Naive B cell (primary cell): ENCODE measurements around the gene UBE2QL1. TPM values are rescaled to one million over a fixed set of nuclear protein-coding genes. Genes with fewer than 3 reads are reported as not detected.
A peak's percentile ranks its signal among the peaks of the same experiment; 100 is the strongest.
"Not testable (repeated sequence)": the region's sequence is repeated elsewhere in the genome, so short reads cannot be mapped to it uniquely, and the experiment has no call there.

Experiments used
- ATAC-seq, 2 donors: fragments of 150-1000 bp; cut with Tn5 transposase; 2 replicates each; pipeline ENCODE4 v1.10.0; 2021; ENCODE audit warnings: low read depth in 2 of 2, mild to moderate bottlenecking in 2 of 2, moderate library complexity in 2 of 2
- DNase-seq: peaks from one replicate; pipeline ENCODE4 v3.0.0; 2022
- H3K27ac Mint-ChIP-seq, 6 donors: one replicate each; pipeline ENCODE4 v1.8.0; 2020 to 2022; ENCODE audit warnings: mild to moderate bottlenecking in 6 of 6, mixed read lengths in 6 of 6, moderate library complexity in 5 of 6, inconsistent platforms in 2 of 6
- H3K27me3 Mint-ChIP-seq, 3 donors: one replicate each; pipeline ENCODE4 v1.8.0; 2021 to 2022; ENCODE audit warnings: mixed read lengths in 3 of 3, mild to moderate bottlenecking in 1 of 3
- H3K36me3 Mint-ChIP-seq, 2 donors: one replicate each; pipeline ENCODE4 v1.8.0; 2020 to 2022; ENCODE audit warnings: mixed read lengths in 2 of 2, inconsistent platforms in 1 of 2, mild to moderate bottlenecking in 1 of 2
- H3K4me1 Mint-ChIP-seq, 3 donors: one replicate each; pipeline ENCODE4 v1.8.0; 2020 to 2022; ENCODE audit warnings: mixed read lengths in 3 of 3, inconsistent platforms in 1 of 3, mild to moderate bottlenecking in 1 of 3, moderate library complexity in 1 of 3
- H3K4me3 Mint-ChIP-seq, 8 donors: one replicate each; pipeline ENCODE4 v1.8.0; 2020 to 2022; ENCODE audit warnings: mild to moderate bottlenecking in 8 of 8, mixed read lengths in 8 of 8, moderate library complexity in 8 of 8, inconsistent platforms in 2 of 8
- H3K9me3 Mint-ChIP-seq, 7 donors: one replicate each; pipeline ENCODE4 v1.8.0; 2020 to 2022; ENCODE audit warnings: mixed read lengths in 7 of 7, mild to moderate bottlenecking in 5 of 7, inconsistent platforms in 2 of 7, moderate library complexity in 1 of 7
- polyA plus RNA-seq, 6 donors: library from polyadenylated mRNA; unstranded; fragments of 300-500 nt; fragmentation: Illumina TruSeq; gene quantifications; one replicate each; pipeline ENCODE4 v1.2.3, GENCODE V29; 2021; ENCODE audit warnings: low read depth in 6 of 6

The UBE2QL1 gene
- polyA plus RNA-seq, 6 donors from 2014 or later, result not detected

GRCh38 chr5:6505416-6505755 lies 56.7 kb downstream of the UBE2QL1 start:
- H3K27ac Mint-ChIP-seq, result no peak overlapping the region
- peaks cover 0 to 8% of the 10 kb centered on the region in 2 donors for H3K36me3 Mint-ChIP-seq

GRCh38 chr5:6505783-6506557 lies 57.3 kb downstream of the UBE2QL1 start:
- DNase-seq (no peak), ATAC-seq (no peak)
- Mint-ChIP-seq H3K4me3 (peak overlapping the region in 1 of 8 donors; percentile 16), H3K4me1 (no peaks in the 10 kb centered on the region), H3K27ac (peak overlapping the region in 1 of 6 donors; percentile 81), H3K9me3 (peaks cover 9 to 25% (median 19%) of the 10 kb centered on the region in 7 donors), H3K36me3 (peaks cover 0 to 8% of the 10 kb centered on the region in 2 donors), H3K27me3 (peaks cover 21 to 58% (median 38%) of the 10 kb centered on the region in 3 donors)

More at GRCh38 chr5:6505416-6505755, 56.7 kb downstream of the UBE2QL1 start:
- DNase-seq (no peak), ATAC-seq (no peak)
- peaks cover 10 to 25% (median 20%) of the 10 kb centered on the region in 7 donors for H3K9me3 Mint-ChIP-seq
- no peaks in the 10 kb centered on the region for H3K4me1 Mint-ChIP-seq
- H3K4me3 Mint-ChIP-seq, result no peak overlapping the region
- peaks cover 16 to 61% (median 38%) of the 10 kb centered on the region in 3 donors for H3K27me3 Mint-ChIP-seq

GRCh38 chr5:6506611-6507010 lies 58.0 kb downstream of the UBE2QL1 start:
- Mint-ChIP-seq H3K27ac (no peak overlapping the region), H3K4me1 (no peaks in the 10 kb centered on the region), H3K36me3 (peaks cover 0 to 8% of the 10 kb centered on the region in 2 donors), H3K9me3 (peaks cover 8 to 25% (median 19%) of the 10 kb centered on the region in 7 donors), H3K27me3 (peaks cover 21 to 53% (median 38%) of the 10 kb centered on the region in 3 donors), H3K4me3 (no peak overlapping the region)
- ATAC-seq (no peak), DNase-seq (no peak)

GRCh38 chr5:6508931-6509330 lies 60.3 kb downstream of the UBE2QL1 start:
- peaks cover 2 to 10% (median 8%) of the 10 kb centered on the region in 7 donors for H3K9me3 Mint-ChIP-seq
- ATAC-seq (no peak), DNase-seq (no peak)
- H3K27me3 Mint-ChIP-seq, result peaks cover 10 to 53% (median 38%) of the 10 kb centered on the region in 3 donors
- H3K4me1 Mint-ChIP-seq, result no peaks in the 10 kb centered on the region
- H3K27ac Mint-ChIP-seq, result peak overlapping the region in 1 of 6 donors; percentile 82
- H3K36me3 Mint-ChIP-seq, result no peaks in the 10 kb centered on the region
- no peak overlapping the region for H3K4me3 Mint-ChIP-seq

GRCh38 chr5:6510132-6510531 lies 61.5 kb downstream of the UBE2QL1 start:
- ATAC-seq (no peak), DNase-seq (no peak)
- Mint-ChIP-seq H3K36me3 (no peaks in the 10 kb centered on the region), H3K27me3 (peaks cover 10 to 41% (median 28%) of the 10 kb centered on the region in 3 donors), H3K9me3 (peaks cover 0 to 6% (median 3%) of the 10 kb centered on the region in 7 donors), H3K27ac (no peak overlapping the region), H3K4me3 (no peak overlapping the region), H3K4me1 (no peaks in the 10 kb centered on the region)

GRCh38 chr5:6510973-6511372 lies 62.3 kb downstream of the UBE2QL1 start:
- ATAC-seq, result no peak
- H3K9me3 Mint-ChIP-seq, result peaks cover 0 to 5% (median 0%) of the 10 kb centered on the region in 7 donors
- no peak overlapping the region for H3K27ac Mint-ChIP-seq
- H3K36me3 Mint-ChIP-seq, result no peaks in the 10 kb centered on the region
- no peak overlapping the region for H3K4me3 Mint-ChIP-seq
- peaks cover 6 to 32% (median 20%) of the 10 kb centered on the region in 3 donors for H3K27me3 Mint-ChIP-seq
- no peaks in the 10 kb centered on the region for H3K4me1 Mint-ChIP-seq
- DNase-seq, result no peak

- not testable (repeated sequence) for H3K36me3 Mint-ChIP-seq, H3K9me3 Mint-ChIP-seq, H3K4me3 Mint-ChIP-seq, H3K4me1 Mint-ChIP-seq, DNase-seq, ATAC-seq
- H3K27me3 Mint-ChIP-seq, result peaks cover 4 to 15% (median 5%) of the 10 kb centered on the region in 3 donors
- H3K27ac Mint-ChIP-seq, result peak overlapping the region in 1 of 6 donors; percentile 43
Observed at GRCh38 chr5:6515812-6516211, 67.2 kb downstream of the UBE2QL1 start.

GRCh38 chr5:6516823-6517222 lies 68.2 kb downstream of the UBE2QL1 start:
- H3K4me3 Mint-ChIP-seq, result no peak overlapping the region
- DNase-seq (no peak), ATAC-seq (no peak)
- no peaks in the 10 kb centered on the region for H3K4me1 Mint-ChIP-seq
- peaks cover 6 to 19% (median 9%) of the 10 kb centered on the region in 3 donors for H3K27me3 Mint-ChIP-seq
- no peaks in the 10 kb centered on the region for H3K36me3 Mint-ChIP-seq
- no peak overlapping the region for H3K27ac Mint-ChIP-seq
- H3K9me3 Mint-ChIP-seq, result peaks cover 0 to 4% (median 0%) of the 10 kb centered on the region in 7 donors

GRCh38 chr5:6517510-6517909 lies 68.9 kb downstream of the UBE2QL1 start:
- H3K27ac Mint-ChIP-seq, result no peak overlapping the region
- no peak for DNase-seq
- peaks cover 6 to 25% (median 15%) of the 10 kb centered on the region in 3 donors for H3K27me3 Mint-ChIP-seq
- H3K4me1 Mint-ChIP-seq, result no peaks in the 10 kb centered on the region
- H3K9me3 Mint-ChIP-seq, result peaks cover 0 to 4% (median 0%) of the 10 kb centered on the region in 7 donors
- ATAC-seq, result no peak
- H3K4me3 Mint-ChIP-seq, result no peak overlapping the region
- H3K36me3 Mint-ChIP-seq, result no peaks in the 10 kb centered on the region

GRCh38 chr5:6518298-6519057 lies 69.8 kb downstream of the UBE2QL1 start:
- DNase-seq (no peak), ATAC-seq (no peak)
- Mint-ChIP-seq H3K36me3 (no peaks in the 10 kb centered on the region), H3K27ac (peak overlapping the region in 1 of 6 donors; percentile 42), H3K9me3 (peaks cover 0 to 4% (median 0%) of the 10 kb centered on the region in 7 donors), H3K4me1 (no peaks in the 10 kb centered on the region), H3K27me3 (peaks cover 6 to 25% (median 16%) of the 10 kb centered on the region in 3 donors), H3K4me3 (no peak overlapping the region)

- Mint-ChIP-seq H3K4me1 (no peaks in the 10 kb centered on the region), H3K9me3 (peaks cover 0 to 4% (median 0%) of the 10 kb centered on the region in 7 donors), H3K4me3 (no peak overlapping the region), H3K27ac (no peak overlapping the region), H3K36me3 (no peaks in the 10 kb centered on the region), H3K27me3 (peaks cover 6 to 25% (median 16%) of the 10 kb centered on the region in 3 donors)
- DNase-seq (no peak), ATAC-seq (no peak)
Observed at GRCh38 chr5:6520201-6520600, 71.5 kb downstream of the UBE2QL1 start.

- H3K4me1 Mint-ChIP-seq, result no peaks in the 10 kb centered on the region
- H3K27ac Mint-ChIP-seq, result no peak overlapping the region
- H3K36me3 Mint-ChIP-seq, result no peaks in the 10 kb centered on the region
- DNase-seq (no peak), ATAC-seq (no peak)
- H3K9me3 Mint-ChIP-seq, result peaks cover 0 to 4% (median 0%) of the 10 kb centered on the region in 7 donors
- peaks cover 11 to 25% (median 16%) of the 10 kb centered on the region in 3 donors for H3K27me3 Mint-ChIP-seq
- no peak overlapping the region for H3K4me3 Mint-ChIP-seq
Observed at GRCh38 chr5:6522331-6522730, 73.7 kb downstream of the UBE2QL1 start.

GRCh38 chr5:6522923-6523322 lies 74.3 kb downstream of the UBE2QL1 start:
- ATAC-seq (no peak), DNase-seq (no peak)
- Mint-ChIP-seq H3K36me3 (no peaks in the 10 kb centered on the region), H3K27me3 (peaks cover 11 to 25% (median 16%) of the 10 kb centered on the region in 3 donors), H3K9me3 (no peaks in the 10 kb centered on the region), H3K27ac (no peak overlapping the region), H3K4me3 (no peak overlapping the region), H3K4me1 (no peaks in the 10 kb centered on the region)
